HS-27A (cell line): Measurements from ENCODE around the gene CRYGN.
A peak's percentile ranks its signal among the peaks of the same experiment; 100 is the strongest.

Experiments used
- DNase-seq: peaks from one replicate; pipeline ENCODE4 v3.0.0-alpha.2; 2012; ENCODE audit warnings: low read depth, missing footprints

Gene CRYGN

DNA sequence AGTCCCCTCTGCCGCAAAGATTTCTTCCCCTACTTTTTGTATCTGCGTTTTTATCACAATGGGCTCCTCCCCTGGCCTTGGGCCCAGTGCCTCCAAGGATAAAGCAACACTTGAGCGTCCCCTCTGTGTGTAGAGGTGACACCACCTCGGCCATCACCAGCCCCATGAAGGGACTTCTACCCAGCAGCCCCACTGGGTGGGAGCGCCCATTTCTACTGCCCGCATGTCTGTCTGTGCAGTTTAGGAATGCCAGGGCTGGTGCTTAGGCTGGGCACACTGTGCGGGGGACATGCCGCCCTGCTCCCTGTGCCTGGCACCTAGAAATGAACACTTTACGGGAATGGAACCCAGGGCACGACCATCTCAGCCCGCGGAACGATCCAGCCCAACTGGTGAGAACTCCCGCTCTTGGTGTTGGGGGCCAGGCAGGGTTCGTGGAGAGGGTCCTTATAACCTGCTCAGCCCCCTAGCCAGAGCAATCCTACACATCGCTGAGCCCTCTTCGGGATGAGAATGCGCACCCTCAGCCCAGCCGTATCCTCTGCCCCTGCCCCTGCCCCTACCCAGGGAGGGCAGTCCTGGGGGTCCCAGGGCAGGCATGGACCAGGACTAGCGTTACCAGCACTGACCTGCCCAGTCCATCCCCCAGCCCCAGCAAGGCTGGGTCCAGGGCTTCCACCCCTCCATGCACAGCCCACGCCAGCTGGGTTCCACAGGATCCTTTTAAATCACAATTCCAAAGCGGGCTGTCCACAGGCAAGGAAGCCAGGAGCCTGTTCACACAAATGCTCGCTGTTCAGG lies 12.8 kb downstream of the CRYGN start:
- DNase-seq = no peak

DNA sequence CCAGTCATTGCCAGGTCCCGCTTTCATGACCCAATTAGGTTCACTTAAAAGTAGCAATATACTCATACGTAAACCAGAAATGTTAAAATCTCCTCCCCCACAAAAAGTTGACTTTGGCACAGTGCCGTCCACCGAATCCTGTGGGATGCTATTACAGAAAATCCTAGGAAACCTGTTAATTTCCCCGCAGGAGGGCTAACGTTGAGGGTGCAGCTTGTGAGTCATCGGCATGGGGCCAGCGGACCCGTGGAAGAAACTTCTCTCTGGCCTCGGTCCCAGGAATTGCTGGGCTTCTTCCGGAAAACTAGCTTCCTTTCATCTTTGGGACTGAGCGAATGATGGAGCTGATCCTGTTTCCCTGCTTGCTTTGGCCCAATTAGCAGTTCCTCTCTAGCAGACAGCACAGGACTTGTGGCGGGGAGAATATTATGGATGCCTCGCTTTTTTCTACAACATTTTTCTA lies 13.5 kb downstream of the CRYGN start:
- peak; percentile 69 for DNase-seq

DNA sequence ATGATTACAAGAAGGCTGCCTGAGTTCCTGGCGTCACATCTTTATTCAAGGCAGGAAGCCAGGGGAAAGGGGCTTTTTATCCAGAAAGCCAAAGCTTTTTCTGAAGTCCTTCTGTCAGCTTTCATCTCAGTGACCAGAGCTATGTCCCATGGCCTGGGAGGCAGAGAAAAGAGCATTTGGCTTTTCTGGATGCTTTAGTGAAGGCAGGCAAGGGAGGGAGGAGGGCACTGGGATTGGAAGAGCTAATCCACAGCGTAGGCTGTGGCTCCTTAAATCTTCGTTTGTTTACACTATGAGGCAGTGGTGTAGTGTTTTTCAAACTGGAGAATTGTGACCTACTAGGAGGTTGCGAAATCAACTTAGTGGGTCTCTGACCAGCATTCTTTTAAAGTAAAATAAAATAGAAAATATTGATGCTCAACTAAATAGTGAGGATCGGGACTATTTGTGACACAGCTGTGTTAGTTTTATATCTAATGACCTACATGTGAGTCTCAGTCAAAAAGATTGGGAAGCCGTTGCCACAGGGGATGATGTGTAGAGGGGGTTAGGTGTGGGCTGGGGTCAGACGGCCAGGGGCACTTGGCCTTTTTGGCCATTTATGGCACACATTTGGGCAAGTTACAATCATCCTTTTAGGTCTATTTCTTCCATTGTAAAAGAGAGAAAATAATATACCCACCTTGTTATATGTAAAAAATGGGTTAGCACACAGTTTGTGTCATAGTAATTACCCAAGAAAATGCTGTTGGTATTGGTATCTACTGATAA lies 14.1 kb downstream of the CRYGN start:
- DNase-seq = no peak

DNA sequence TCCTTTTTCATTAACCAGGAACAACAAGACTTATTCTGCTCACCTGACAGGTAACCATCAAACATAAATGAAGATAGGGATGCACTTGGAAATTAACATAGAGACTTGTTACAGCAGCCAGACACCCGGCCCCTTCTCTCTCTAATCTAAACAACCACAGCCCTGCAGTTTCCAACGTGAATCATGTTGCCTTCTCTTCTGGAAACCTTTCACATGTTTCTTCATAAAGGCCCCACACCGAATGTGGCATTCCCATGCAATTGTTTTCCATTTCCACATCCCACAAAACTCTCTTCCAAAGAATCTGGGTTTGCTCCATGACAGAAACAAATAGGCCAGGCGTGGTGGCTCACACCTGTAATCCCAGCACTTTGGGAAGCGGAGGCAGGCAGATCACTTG lies 15.1 kb downstream of the CRYGN start:
- no peak for DNase-seq

DNA sequence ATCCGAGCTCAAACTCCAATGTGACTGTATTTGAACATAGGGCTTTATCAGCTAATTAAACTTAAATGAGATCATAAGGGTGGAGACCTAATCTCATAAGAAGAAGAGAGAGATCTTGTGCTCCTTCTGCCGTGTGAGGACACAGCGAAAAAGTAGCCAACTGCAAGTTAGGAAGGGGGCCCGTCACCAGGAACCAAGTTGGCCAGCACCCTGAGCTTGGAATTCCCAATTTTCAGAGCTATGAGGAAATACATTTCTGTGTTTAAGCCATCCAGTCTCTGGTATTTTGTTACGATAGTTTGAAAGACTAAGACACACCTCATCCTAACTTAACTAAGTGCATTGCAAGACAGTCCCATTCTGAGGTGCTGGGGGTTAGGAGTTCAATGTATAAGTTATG lies 16.0 kb downstream of the CRYGN start:
- DNase-seq = no peak

DNA sequence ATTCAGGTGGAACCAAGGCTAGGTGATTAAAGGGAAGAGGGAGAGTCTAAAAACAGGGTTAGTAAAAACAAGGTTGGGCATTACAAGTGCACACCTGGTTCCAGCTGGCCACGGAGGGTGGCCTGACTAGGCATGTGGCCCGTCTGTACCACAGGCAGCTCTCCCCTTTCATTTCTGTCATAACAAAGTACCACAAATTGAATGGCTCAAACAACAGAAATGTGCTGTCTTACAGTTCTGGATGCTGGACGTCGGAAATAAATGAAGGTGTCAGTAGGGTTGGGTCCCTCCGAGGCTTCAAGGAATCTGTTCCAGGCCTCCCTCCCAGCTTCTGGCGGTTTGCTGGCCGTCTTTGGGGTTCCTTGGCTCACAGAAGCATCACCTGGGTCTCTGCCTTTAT lies 16.7 kb downstream of the CRYGN start:
- DNase-seq = no peak

DNA sequence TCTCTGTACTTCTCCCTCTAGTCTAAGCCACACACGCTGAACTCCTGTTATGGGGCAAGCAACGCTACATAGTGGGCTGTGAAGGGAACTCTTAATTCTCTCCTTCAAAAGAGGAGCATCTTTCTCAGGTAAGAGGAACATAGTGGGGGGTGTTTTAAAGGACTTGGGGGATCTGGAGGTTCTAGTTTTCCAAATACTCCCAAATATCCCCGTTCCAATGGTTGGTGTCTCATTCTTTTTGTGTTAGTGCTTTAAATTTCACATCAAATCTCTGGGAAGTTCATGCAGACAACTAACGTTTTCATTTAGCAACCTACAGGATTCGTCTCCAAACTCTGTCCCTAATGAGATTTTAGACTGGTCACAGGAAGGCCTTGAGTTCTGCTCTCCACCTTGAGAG lies 17.7 kb downstream of the CRYGN start:
- no peak for DNase-seq

DNA sequence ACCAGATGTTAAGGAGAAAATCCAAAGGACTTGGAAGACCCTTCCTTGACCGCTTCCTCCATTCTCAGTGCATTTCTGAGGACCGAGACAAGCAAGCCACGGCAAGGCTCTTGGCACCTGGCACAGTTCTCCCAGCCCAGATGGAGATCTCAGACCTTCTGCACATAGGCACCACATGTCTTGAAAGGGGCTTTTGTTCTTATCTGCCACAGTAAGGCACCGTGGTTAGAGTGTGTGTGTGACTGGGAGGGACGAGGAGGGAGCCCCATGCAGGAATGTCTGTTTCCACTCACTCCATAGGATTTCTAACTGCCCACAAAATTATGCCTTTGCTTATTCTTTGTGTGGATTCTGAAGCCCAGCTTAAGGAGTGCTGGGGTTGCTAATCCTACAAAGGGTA lies 19.8 kb downstream of the CRYGN start:
- no peak for DNase-seq

DNA sequence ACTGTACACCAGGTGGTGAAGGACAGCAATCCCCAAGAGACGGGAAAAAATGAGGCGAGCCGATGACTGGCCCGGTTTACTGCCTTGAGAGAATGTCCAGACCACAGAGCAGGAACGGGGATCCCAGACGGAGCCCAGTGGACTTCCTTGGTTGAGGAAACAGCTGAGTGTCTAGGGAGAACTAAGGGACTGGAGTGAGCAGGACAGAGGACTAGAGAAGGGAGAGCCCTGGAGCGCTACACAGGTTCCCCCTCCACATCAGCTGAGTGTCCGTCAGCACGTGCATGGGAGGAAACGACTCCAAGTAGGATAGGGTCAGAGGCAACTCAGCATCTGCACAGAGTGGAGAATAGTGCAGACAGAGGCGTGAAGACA lies 23.0 kb downstream of the CRYGN start:
- DNase-seq = no peak

DNA sequence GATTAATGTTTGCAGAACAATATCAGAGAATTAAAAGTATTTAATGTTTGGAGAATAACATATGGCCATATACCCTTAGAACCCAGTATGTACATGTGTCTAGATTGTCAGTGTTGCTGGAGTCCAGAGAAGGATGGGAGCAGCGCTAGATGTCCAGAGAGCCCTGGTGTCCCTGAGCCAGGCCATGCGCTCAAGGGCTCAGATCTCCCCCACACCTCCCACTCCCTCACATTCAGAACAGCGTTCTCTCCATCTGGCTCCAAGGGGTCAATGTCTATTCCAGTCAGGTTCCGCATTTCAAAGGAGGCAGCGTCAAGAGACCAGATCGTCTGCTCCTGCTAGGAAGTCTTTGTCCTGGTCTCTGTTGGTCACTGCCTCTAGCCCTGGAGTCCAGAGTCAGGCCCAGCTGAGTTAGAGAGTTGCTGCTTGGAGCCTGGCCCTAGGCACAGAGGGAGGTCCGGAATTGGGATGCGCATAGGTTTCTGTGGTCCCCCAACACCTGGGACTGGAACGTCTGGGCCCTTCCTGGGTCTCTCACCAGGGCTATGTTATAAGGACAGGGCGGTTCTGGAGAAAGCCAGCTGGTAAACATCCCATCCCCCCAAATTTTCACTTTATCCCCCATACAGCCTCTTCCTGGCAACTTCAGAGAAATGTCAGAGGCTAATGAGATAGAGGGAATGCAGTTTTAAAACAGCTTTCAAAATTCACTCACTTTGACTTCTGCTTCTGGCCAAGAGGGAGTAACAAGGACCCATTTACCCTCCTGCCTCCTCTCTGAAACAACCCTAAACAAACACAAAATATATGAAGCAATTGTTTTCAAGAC lies 23.6 kb downstream of the CRYGN start:
- DNase-seq = no peak

DNA sequence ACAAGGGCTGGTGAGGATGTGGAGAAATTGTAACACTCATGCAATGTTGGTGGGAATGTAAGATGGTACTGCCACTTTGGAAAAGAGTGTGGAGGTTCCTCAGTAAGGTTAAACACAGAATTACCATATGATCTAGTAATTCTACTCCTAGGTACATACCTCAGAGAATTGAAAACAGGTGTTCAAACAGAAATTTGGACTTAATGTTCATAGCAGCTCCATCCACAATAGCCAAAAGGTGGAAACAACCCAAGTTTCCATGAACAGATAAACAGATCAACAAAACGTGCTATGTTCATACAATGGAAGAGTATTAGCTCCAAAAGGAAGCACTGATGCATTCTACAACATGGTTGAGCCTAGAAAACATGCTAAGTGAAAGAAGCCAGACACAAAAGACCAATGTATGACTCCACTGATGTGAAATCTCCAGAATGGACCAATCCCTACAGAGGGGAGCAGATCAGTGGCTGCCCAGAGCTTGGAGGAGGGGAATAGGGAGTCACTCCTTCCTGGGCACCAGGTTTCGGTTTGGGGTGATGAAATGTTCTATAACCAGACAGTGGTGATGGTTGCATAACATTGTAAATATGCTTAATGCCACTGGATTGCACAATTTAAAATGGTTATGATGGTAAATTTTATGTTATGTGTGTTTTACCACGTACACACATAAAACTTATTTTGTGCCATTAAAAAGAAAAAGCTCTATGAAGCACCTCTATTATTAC lies 24.4 kb downstream of the CRYGN start:
- no peak for DNase-seq

DNA sequence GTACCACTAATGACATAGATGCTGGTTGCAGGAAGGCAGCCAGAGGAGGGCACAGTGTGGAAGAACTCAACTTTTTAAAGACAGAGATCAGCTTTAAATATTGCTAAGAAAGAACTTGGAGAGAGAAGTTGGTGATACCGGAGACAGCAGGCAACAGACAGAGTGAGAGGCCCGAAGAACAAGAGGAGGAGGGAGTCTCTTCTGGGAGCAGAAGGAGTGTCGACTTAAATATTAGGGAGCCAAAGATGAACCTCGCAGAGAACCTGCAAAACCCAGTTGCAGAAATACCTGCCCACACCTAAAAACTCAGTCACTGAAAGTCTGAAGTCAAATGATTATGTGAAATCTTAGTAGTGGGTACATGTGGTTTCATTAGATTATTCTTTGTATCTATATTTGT lies 26.7 kb downstream of the CRYGN start:
- DNase-seq = no peak

DNA sequence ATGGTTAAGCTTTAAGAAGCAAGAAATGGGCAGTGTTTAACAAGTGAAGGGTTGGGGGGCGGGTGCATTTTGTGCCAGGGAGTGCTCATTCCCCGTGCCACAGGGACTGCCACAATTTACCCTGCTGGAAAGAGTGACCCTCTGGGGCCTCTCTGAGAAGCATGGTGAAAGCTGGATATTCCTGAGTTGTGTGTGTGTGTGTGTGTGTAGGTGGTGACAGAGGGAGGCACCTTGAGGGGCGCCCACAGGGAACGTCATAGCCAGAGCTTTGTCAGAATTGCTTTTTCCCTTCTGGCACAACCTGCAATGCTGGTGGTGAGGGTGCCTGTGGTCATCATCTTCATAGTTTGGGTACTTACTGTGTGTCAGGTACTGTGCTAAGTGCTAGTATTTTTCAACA lies 27.6 kb downstream of the CRYGN start:
- DNase-seq = no peak

DNA sequence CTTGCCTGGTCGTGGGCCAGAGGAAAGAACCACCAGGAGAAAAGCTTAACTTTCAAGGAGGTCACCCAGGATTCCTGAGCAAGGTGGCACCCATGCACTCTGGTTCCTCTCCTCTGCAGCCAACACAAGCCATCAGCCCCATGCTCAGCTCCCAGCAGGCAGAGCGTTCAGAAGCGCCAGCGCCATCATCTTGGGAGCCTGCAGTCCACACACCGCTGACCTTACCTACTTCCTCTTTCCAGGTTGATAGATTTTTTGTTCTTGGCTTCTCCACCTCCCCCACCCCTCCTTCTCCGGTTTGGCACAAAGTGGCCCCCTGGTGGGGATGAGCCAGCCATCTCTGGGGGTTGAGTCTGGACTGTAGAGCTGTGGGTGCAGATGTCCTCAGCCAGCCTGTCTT lies 28.4 kb downstream of the CRYGN start:
- no peak for DNase-seq

DNA sequence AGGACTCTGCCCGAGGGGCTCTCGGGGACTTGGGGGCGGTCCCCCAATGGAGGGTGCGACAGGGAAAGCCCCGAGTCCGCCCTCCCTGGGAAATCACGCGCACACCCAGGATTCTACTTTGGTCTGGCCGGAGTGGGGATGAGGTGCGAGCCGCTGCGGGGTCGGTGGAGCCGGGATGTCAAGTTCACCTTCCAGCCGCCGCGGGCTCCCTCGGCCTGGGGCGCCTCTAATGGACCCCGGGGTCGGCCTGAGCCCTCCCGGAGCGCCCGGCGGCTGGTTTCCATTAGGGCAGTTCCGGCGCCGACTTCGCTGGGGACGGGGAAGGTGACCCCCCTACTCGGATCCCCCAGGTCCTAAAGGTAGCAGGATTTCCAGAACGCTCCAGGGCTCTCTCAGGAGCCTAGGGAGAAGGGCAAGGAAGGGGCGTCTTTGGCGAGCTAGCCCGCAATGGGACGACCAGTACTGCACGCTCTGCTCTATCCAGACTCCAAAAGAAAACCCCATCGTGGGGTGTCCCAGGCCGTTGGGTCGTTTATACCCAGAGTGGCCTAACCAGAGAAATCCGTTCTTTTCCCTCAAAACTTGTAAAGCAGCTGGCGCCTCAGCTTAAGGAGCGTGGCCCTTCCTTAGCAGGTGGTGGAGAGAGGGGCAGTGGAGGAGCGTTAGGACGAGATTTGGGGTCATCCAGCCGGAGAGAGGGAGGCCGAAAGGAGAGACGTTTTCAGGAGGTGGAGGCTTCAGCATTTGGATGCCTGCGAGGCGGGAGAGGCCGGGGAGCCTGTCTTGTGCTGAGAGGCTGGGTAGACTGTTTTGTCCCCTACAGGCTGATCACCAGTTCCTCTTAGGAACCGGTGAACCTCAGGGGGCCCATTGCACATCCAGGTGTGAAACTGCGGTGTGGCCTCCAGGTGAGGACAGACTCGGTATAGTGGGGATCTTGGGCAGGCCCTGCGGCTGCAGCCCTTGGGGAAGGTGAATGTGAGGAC lies 29.2 kb downstream of the CRYGN start:
- no peak for DNase-seq

DNA sequence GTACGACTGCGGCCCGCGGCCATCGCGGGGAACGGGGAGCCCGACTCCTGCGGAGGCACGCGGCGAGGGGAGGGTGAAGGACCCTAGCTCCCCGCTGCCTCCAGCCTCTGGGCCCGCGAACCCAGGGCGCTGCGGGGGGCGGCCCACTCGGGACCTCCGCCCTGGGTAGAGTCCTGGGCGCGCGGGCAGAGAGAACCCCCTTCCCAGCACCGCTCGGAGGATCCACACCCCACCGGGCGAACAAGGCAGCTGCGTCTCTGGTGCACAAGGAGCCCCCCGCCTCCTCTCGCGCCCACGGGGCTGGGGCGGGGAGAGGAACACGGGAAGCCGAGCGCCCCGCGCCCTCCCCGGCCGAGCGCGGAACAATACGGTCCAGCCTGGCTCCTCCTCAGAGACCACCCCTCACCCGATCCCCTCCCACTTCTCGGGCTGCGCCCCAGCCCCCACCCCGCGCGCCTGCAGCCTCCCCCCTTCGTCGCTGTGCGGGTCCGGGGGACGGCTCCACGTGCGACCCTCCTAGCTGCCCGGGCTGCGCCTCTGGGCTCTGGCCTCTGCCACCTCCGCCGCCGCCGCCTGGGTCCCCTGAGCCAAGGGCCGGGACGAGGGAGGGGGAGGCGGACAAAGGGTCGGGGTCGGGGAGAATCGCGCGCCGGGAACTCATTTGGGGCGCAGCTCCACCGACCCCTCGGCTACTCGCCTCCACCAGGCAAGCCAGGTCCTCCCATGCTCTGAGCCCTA lies 30.1 kb downstream of the CRYGN start, which contains the start of gene WDR86:
Gene WDR86 (minus strand): TSS at position 372 of the 738 bp plus-strand sequence. CDS start 449 bp downstream, outside the sequence.
- DNase-seq = no peak

DNA sequence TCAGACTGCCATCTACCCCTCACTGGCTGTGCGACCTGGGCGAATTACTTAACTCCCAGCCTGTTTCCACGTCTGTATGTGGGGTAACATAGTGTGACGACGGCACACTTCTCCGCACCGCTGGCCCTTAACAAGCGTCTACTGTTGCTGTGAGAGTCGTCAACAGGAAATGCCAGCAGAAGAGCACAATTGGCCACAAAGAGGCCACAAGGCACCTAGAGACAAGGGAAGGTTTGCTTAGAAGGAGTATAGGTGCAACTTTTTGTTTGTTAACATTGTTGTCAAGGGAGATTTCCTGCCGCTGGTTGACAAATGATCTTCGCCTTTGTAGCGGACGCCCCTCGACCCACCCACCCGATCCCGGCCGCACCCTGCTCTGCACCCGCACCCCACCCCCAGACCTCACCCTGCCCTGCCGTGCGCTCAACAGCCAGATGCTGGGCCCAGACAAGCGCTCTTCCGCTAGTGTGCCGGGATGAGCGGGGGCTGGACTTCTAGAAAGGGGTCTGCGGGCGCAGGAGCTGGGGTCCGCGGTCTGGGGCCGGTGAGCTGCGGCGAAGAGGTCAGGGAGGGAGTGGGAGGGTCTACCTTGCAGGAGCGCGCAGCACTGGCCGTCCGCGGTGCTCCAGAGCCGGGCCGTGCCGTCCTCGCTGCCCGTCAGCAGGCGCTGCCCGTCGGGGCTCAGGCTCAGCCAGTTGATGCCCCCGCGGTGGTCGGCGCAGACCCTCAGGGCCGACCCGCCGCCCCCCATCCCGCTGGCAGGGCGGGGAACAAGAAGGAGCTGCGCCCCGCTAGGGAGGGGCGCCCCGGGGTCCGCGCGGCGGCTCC lies 30.9 kb downstream of the CRYGN start:
- no peak for DNase-seq

DNA sequence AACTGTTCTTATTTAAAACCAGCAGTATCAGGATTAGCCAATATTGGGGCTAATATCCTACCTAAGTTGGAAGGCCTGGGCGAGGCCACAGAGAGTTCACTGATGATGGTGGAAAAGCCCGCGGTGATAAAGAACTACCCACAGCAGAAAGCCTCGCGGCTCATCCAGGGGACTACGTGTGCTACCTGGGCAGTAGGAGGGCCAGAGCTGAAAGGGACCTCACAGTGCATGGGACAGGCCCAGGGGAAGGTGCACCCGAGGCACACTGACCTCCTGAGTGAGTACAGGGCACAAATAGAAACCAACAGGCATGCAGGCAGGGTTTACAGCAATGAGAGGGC lies 31.5 kb downstream of the CRYGN start:
- no peak for DNase-seq
